ENCODE results near the gene KRTAP10-1. TPM values are rescaled to one million over a fixed set of nuclear protein-coding genes. Genes with fewer than 3 reads are reported as not detected.

The KRTAP10-1 gene
- total RNA-seq, 4 donors from 2014 or later, result not detected

DNA sequence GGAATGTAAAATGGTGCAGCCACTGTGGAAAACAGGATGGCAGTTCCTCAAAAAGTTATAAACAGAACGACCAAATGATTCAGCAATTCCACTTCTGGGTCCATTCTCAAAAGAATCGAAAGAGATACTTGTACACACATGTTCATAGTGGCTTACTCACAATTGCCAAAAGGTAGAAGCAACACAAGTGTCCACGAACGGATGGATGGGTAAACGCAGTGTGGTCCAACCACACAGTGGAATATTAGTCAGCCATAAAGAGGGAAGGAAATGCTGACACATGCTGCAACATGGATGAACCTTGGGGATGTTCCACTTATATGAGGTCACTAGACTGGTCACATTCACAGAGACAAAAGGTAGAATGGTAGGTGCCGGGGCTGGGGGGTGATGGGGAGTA, 5.3 kb downstream of the KRTAP10-1 start:
- TF ChIP-seq, protein P1, sequence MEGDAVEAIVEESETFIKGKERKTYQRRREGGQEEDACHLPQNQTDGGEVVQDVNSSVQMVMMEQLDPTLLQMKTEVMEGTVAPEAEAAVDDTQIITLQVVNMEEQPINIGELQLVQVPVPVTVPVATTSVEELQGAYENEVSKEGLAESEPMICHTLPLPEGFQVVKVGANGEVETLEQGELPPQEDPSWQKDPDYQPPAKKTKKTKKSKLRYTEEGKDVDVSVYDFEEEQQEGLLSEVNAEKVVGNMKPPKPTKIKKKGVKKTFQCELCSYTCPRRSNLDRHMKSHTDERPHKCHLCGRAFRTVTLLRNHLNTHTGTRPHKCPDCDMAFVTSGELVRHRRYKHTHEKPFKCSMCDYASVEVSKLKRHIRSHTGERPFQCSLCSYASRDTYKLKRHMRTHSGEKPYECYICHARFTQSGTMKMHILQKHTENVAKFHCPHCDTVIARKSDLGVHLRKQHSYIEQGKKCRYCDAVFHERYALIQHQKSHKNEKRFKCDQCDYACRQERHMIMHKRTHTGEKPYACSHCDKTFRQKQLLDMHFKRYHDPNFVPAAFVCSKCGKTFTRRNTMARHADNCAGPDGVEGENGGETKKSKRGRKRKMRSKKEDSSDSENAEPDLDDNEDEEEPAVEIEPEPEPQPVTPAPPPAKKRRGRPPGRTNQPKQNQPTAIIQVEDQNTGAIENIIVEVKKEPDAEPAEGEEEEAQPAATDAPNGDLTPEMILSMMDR (IDR thresholded peaks at IDR 0.05), result no peak
- TF ChIP-seq POLR2AphosphoS5 (IDR thresholded peaks at IDR 0.05) (no peak), POLR2A (IDR thresholded peaks at IDR 0.05; ENCODE audit: low read depth) (no peak), EP300 (IDR thresholded peaks at IDR 0.05) (no peak)
- Histone ChIP-seq H3K27ac (replicated peaks in 1 of 4) (no peak overlapping the region), H3K4me1 (no peaks in the 10 kb centered on the region), H3K4me3 (no peak overlapping the region), H3K27me3 (peaks cover 0 to 46% (median 0%) of the 10 kb centered on the region in 4 donors), H3K36me3 (no peaks in the 10 kb centered on the region), H3K9me3 (no peaks in the 10 kb centered on the region)
- intact Hi-C loops (cut with DNase I), result no loop called here
- 94% methylated on average over 6 of the region's 6 CpGs for WGBS
- DNase-seq (ENCODE audit: extremely low spot score), result no peak

DNA sequence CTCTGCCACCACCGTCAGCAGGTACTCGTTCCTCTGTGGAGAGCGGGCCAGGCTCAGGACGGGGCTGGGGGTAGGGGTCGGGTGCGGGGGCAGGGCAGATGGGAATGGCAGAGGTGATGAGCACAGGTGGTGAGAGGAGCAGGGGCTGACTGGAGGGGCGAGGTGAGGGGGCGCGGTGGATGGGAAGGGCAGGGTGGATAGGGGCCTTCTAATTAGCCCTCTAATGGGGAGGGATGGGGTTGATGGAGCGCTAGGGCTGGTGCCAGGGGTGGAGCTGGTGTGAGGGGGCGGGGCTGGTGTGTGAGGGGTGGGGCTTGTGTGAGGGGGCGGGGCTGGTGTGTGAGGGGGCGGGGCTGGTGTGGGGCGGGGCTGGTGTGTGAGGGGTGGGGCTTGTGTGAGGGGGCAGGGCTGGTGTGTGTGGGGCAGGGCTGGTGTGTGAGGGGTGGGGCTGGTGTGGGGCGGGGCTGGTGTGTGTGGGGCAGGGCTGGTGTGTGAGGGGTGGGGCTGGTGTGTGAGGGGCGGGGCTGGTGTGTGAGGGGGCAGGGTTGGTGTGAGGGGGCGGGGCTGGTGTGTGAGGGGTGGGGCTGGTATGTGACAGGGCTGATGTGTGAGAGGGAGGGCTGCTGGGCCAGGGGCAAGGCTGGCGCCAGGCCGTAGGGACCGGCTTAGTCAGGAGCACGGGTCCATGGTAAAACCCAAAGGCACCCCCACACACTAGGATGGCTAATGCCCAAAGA, 5.9 kb downstream of the KRTAP10-1 start:
- H3K4me3 ChIP-seq, result no peak overlapping the region
- no peaks in the 10 kb centered on the region for H3K36me3 ChIP-seq
- intact Hi-C loops (cut with DNase I), result no loop called here
- TF ChIP-seq POLR2A (IDR thresholded peaks at IDR 0.05; ENCODE audit: low read depth), result no peak
- TF ChIP-seq EP300 (IDR thresholded peaks at IDR 0.05), result no peak
- TF ChIP-seq POLR2AphosphoS5 (IDR thresholded peaks at IDR 0.05), result no peak
- TF ChIP-seq, protein P1 (IDR thresholded peaks at IDR 0.05), result no peak
- H3K4me1 ChIP-seq, result no peaks in the 10 kb centered on the region
- no peaks in the 10 kb centered on the region for H3K9me3 ChIP-seq
- no peak overlapping the region for H3K27ac ChIP-seq (replicated peaks in 1 of 4)
- H3K27me3 ChIP-seq, result peaks cover 0 to 46% (median 0%) of the 10 kb centered on the region in 4 donors
- WGBS, result 83% methylated on average over 16 of the region's 21 CpGs
- DNase-seq (ENCODE audit: extremely low spot score), result no peak

DNA sequence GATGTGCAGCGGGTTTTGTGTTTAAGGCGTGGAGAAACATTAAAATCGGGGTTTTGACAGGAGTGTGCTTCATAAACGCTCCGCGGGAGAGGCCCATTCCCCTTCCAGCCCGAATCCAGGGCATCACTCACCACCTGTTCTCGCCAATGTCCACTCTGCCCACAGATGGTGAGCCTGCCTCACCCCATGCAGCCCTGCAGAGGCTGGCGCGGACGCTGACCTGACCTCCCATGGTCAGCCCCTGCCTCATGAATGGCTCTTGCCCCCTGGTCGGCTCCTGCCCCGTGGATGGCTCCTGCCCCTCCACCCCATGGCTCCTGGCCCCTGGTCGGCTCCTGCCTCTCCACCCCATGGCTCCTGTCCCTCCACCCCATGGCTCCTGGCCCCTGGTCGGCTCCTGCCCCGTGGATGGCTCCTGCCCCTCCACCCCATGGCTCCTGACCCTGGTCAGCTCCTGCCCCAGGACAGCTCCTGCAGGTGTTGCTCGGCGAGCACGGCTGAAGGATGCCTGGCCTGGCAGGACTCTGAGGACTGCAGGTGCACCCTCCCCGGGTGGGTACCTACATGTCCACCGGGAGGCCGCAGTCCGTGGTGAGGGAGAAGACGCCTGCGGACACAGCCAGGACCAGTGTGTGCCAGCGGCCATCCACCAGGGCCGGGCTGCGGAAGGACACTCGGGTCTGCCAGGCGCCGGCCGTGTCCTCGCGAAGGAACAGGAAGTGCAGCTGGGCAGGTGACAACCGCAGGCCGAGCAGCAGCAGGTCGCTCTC, 6.7 kb downstream of the KRTAP10-1 start:
- DNase-seq (ENCODE audit: extremely low spot score), result no peak
- Histone ChIP-seq H3K4me1 (no peaks in the 10 kb centered on the region), H3K27me3 (peaks cover 0 to 43% (median 0%) of the 10 kb centered on the region in 4 donors), H3K4me3 (no peak overlapping the region), H3K27ac (replicated peaks in 1 of 4) (no peak overlapping the region), H3K9me3 (no peaks in the 10 kb centered on the region), H3K36me3 (no peaks in the 10 kb centered on the region)
- no peak for TF ChIP-seq POLR2A (IDR thresholded peaks at IDR 0.05; ENCODE audit: low read depth)
- TF ChIP-seq EP300 (IDR thresholded peaks at IDR 0.05), result no peak
- TF ChIP-seq, protein P1 (IDR thresholded peaks at IDR 0.05), result no peak
- no peak for TF ChIP-seq POLR2AphosphoS5 (IDR thresholded peaks at IDR 0.05)
- intact Hi-C loops (cut with DNase I), result no loop called here
- 95% methylated on average over 27 of the region's 37 CpGs for WGBS

DNA sequence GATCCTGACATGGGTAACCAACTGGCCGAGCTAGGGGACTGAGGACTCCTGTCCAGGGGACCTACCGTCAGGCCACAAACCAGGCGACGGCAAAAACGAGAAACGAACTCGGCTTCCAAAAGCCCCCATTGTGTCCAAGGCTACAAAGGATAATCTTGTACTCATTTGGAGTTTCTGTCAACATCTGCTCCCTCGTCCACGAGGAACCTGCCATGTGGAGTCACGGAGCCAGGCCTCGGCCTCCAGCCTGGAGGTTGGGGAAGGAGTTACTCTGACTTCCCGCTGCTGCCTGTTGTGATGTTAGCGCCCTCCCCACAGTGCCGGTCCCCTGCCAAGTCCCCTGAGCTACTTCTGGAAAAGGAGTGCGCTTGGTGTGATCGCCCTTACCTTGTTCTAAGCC, 7.3 kb downstream of the KRTAP10-1 start:
- no peak for DNase-seq (ENCODE audit: extremely low spot score)
- Histone ChIP-seq H3K27ac (replicated peaks in 1 of 4) (no peak overlapping the region), H3K36me3 (no peaks in the 10 kb centered on the region), H3K4me1 (no peaks in the 10 kb centered on the region), H3K27me3 (peaks cover 0 to 49% (median 0%) of the 10 kb centered on the region in 4 donors), H3K9me3 (no peaks in the 10 kb centered on the region), H3K4me3 (no peak overlapping the region)
- 92% methylated on average over 16 of the region's 16 CpGs for WGBS
- intact Hi-C loops (cut with DNase I), result no loop called here
- no peak for TF ChIP-seq POLR2AphosphoS5 (IDR thresholded peaks at IDR 0.05)
- no peak for TF ChIP-seq EP300 (IDR thresholded peaks at IDR 0.05)
- no peak for TF ChIP-seq POLR2A (IDR thresholded peaks at IDR 0.05; ENCODE audit: low read depth)
- TF ChIP-seq, protein P1 (IDR thresholded peaks at IDR 0.05), result no peak
